CD1c-positive myeloid dendritic cell (primary cell): ENCODE results near the gene UBQLN1.

ENCODE experiments used
- DNase-seq: peaks from one replicate; pipeline ENCODE4 v3.0.0-alpha.2; 2016; ENCODE audit errors: extremely low spot score

Gene UBQLN1

DNA sequence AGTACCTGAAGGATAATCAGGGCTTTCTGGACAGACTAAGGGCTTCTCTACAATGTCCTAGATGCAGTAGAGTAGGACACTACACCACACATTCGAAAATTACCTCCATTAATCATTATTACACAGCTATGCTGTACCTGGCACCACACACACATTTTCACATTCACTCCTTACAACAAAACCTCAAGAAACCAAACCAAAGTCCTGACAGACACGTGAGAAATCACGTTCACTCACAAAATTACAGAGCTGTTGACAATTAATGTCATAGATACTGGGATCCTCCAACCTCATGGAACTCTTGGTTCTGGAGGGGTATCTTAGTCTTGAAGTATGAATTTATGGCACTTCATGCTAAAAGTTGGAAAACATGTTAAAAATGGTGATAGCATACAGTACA, 16.3 kb downstream of the UBQLN1 start:
- no peak for DNase-seq

DNA sequence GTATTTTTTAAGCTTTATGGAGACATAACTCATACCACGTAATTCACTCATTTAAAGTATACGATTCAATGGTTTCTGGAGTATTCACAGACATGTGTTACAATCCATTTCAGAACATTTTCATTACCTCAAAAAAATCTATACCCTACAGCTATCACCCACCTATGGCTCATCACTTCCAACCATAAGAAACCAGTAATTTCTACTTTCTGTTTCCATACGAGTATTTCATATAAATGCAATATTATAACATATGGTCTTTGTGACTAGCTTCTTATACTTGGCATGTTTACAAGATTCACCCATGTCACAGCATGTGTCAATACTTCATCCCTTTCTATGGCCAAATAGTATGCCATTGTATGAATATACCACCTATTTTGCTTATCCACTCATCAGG, 18.8 kb downstream of the UBQLN1 start:
- no peak for DNase-seq

DNA sequence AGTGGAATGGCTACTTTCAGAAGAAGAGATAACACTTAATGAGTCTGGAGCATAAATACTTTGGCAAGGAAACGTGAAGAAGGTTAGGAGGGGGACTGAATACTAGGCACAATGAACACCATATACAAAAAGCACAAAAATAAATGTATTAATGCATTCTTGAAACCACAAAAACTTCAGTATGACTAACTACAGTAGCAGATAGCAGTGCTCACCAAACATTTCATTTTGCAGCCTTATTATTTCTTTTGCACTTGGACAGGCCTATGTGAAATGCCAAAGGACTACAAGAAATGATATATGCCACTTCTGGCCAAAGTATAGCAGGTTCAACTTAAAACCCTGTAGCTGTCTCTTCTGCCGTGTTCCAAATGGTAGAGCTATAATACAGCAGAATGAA, 26.3 kb downstream of the UBQLN1 start:
- no peak for DNase-seq

- DNase-seq: no peak
These were observed 27.5 kb downstream of the UBQLN1 start for GRCh38 chr9:83680233-83680632.

GRCh38 chr9:83677596-83677995, 30.2 kb downstream of the UBQLN1 start:
- DNase-seq: no peak

- DNase-seq: no peak
These were observed 32.3 kb downstream of the UBQLN1 start for GRCh38 chr9:83675466-83675865.

DNA sequence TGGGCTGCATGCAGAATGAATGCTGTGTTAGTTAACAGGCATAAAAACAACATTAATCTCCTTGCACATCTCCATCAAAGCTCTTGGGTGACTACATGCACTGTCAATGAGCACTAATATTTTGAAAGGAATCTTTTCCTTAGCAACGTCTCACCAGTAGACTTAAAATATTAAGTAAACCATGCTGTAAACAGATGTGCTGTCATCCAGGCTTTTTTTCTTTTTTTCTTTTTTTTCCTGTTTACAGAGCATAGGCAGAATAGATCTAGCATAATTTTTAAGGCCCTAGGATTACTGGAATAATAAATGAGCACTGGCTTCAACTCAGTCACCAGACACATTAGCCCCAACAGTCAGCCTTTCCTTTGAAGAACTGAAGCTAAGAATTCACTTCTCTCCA, 36.3 kb downstream of the UBQLN1 start:
- DNase-seq: no peak

DNA sequence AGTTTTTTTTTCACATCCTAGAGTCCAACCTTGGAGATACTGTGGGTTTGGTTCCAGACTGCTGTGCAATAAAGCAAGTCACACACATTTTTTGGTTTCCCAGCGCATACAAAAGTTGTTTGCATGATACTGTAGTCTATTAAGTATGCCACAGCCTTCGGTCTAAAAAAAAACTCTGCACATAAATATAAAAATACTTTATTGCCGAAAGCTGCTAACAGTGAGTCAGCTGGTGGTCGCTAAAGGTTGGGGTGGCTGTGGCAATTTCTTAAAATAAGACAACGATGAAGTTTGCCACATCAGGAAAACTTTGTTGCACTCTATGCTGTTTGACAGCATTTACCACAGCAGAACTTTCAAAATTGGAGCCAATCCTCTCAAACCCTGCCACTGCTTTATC, 37.4 kb downstream of the UBQLN1 start:
- DNase-seq: no peak

DNA sequence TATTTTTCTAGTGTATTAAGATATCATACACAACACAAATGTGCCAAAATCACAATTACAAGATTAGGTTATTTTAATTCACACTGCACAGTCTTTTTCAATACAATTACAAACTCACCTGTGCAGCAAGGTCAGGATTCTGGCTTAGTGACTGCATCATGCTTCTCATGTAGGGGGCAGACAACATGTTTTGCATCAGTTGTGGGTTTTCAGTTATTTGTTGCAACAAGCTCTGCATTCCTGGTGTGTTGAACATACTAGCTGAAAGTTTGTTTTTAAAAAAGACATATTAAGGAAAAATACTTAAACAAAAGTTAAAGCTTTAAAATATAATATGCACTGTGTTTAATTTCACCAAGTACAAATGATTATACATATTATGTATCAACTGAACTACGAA, 38.7 kb downstream of the UBQLN1 start:
- DNase-seq: no peak

DNA sequence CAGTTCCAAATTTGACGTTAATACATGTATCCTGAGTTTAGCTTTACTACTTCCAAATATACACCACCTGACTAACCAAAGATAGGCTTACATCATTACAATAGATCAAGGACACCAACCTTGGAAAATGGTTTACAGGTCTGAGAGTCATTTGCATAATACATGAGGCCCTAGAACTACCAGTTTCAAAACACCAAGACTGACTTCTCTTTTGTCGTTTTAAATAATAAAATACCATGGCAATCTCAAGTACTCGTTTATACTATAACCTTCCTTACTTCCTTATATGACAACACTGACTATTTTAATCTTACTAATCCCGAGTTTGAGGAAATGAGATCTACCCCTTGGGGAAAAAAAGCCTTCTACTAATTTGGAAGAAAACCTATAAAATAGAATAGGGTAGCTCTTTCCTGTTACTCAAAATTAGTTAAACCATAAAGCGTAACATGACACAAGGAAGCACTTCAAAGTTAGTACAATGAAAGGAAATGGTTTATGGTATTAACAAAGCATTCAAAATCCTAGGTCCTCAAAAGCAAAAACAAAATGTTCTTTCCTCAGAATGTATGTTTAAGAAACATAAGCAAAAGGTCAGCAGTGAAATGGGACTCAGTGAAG, 42.1 kb downstream of the UBQLN1 start:
- peak; percentile 41 for DNase-seq

GRCh38 chr9:83662933-83663332, 44.8 kb downstream of the UBQLN1 start:
- no peak for DNase-seq

DNA sequence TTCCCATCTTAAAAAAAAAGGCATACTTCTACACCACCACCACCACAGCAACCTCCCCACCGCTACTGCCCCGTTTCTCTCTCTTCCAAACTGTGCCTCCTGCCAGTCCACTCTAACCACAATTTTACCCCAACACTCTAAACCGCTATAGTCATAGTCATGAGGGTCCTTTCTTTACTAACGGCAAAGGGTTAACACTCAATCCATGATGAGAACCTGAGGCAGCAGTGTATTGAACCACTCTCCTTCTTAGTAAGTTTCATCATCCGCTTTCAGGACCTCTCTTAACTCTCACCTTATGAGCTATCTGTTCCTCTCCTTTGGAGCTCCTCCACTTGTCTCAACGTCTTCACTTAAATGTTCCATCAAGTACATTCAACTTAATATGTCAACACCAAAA, 50.8 kb downstream of the UBQLN1 start:
- no peak for DNase-seq

DNA sequence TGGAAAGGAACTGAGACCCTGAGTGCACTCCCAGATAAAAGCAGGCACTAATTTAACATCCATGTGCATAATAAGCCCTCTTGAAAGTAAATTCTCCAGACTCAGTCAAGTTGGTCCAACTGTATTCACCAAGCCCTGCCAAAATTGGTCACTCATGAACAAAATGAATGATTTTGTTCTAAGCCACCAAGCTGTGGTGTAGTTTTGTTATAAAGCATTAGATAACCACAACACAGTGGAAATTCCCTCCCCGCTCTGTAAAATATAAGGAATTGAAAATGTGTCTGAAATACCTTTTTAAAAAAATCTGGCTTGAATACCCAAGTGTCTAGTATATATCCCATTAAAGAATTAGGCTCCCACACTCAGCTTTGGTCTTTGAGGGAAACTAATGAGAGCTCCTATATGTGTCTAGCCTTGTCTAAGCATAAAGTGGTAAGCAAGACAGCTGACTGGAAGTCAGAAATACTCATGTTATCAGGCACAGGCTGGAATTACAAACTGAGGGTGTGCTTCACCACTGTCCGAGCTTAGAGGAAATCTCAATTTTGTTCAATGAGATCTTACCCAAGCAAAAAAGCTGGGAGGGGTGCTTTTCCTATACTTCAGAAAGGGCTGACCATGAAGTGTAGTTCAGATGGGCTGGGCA, 51.6 kb downstream of the UBQLN1 start:
- peak; percentile 21 for DNase-seq

DNA sequence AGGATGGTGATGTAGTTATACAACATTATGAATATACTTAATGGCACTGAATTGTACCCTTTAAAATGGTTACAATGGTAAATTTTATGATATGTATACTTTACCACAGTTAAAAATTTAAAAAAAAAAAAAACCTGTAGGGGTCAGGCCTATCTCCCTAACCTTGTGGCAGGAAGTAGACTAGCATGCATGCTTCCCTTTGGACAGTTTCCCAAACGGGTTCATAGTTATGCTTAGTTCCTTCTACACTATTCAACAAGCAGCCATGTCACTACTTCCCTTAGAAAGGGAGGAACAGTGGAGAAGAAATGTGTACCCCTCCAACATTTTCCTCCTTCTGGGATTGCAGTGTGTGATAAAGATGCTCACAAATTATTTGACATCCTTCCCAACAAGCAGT, 52.3 kb downstream of the UBQLN1 start:
- DNase-seq: peak; percentile 12

- no peak for DNase-seq
These were observed 55.3 kb downstream of the UBQLN1 start for GRCh38 chr9:83652433-83652832.

DNA sequence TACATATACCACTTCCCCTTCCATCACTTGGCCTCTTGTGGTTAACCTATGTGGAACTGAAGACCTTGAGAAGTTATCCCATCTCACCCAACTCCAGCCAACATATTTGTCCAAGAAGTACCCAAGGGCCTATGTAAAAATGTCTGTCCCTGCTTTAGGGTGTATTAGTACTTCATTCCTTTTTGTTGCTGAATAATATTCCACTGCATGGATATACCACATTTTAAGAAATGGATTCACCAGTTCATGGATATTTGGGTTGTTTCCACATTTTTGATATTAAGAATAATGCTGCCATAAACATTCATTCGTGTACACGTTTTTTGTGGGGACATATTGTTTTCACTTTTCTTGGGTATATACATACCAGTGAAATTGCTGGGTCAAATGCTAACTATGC, 56.2 kb downstream of the UBQLN1 start:
- no peak for DNase-seq

DNA sequence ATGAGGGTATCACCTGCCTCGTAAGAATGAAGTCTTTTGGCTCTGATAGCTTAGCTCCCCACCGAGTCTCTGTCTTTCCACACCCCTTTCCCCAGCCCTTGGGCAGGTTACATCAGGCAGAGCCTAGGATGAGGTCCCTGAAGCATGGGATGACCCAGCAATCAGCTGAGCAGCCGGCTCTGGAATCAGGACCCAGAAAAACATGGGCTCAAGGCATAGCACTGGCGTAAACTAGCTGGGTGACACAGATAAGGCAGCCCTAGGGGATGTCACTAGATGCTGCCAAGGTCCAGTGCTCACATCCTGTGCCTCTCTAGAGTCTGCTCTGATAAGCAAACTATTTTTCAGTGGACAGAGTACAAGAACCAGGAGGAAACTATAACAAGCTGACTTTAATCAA, 58.2 kb downstream of the UBQLN1 start:
- DNase-seq: no peak

- DNase-seq: peak; percentile 61
These were observed 58.7 kb downstream of the UBQLN1 start for GRCh38 chr9:83649080-83649479.

- DNase-seq: no peak
These were observed 61.1 kb downstream of the UBQLN1 start for GRCh38 chr9:83646500-83647239.

- no peak for DNase-seq
These were observed 65.0 kb downstream of the UBQLN1 start for GRCh38 chr9:83642793-83643192.

GRCh38 chr9:83639266-83639665, 68.5 kb downstream of the UBQLN1 start:
- DNase-seq: no peak

DNA sequence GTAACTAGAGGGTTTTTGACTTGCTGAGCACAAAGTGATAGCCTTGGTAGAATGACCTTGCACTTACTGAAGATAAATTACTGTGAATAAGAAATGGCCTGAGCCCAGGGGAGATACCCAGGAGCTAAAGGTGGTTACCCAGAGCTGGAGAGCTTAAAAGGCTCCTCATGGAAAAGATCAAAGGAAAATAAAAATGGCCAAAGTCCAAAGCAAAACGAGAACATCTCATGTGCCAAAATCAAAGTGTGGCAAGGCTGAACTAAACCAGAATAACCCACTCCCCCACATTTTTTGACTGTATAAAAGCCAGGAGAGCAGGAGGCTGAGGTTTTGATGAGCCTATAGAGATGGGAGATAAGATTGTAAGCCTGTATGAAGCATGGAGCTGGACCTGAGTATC, 70.4 kb downstream of the UBQLN1 start:
- no peak for DNase-seq

- DNase-seq: no peak
These were observed 70.9 kb downstream of the UBQLN1 start for GRCh38 chr9:83636813-83637212.
